GM18870 (cell line): ENCODE data around the gene CERS6.
"Not testable (repeated sequence)": the region's sequence is repeated elsewhere in the genome, so short reads cannot be mapped to it uniquely, and the experiment has no call there.

Experiments used
- ATAC-seq: cut with Tn5 transposase; IDR thresholded peaks from one replicate; pipeline ENCODE4 v1.9.1; 2021; ENCODE audit warnings: moderate library complexity; ENCODE audit not compliant: unreplicated experiment

The CERS6 gene

GRCh38 chr2:168662651-168663208 lies 206.7 kb downstream of the CERS6 start:
- ATAC-seq = no peak

GRCh38 chr2:168663993-168664392 lies 207.9 kb downstream of the CERS6 start:
- no peak for ATAC-seq

DNA sequence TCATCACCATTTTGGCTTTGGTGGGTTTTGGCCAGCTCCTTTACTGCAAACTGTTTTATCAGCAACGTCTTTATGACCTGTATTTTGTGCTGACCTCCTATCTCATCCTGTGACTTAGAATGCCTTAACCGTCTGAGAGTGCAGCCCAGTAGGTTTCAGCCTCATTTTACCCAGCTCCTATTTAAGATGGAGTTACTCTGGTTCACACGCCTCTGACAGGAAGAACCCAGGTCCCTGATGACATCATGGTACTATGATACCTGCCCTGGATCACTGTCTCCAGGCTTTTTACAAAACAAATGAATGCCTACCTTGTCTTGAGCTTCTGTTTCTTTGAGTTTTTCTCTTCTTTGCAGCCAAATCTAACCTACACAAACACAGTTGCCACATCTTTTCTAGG lies 208.6 kb downstream of the CERS6 start:
- not testable (repeated sequence) for ATAC-seq

- no peak for ATAC-seq
Measured at GRCh38 chr2:168666339-168666738, 210.3 kb downstream of the CERS6 start.

GRCh38 chr2:168667156-168667555 lies 211.1 kb downstream of the CERS6 start:
- no peak for ATAC-seq

- no peak for ATAC-seq
Measured at GRCh38 chr2:168669151-168669550, 213.1 kb downstream of the CERS6 start.

GRCh38 chr2:168670478-168670877 lies 214.4 kb downstream of the CERS6 start:
- no peak for ATAC-seq

DNA sequence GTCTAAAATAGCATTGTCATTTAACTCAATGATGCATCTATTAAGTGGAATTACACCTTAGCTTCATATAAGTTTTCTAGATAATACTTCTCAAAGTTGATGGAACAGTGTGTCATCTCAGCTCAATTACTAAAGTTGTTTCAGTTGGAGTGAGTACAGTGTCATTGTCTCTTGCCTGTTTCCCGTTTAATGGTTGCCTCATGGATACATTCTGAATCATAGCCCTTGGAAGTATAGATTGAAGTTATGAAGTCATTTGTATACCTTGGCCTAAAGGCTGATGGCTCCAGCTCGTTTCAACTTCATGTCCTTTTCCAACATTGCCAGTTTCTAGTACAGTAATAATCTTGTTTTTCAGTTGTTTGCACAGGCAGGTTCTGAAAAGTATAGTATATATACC lies 215.9 kb downstream of the CERS6 start:
- ATAC-seq = no peak

DNA sequence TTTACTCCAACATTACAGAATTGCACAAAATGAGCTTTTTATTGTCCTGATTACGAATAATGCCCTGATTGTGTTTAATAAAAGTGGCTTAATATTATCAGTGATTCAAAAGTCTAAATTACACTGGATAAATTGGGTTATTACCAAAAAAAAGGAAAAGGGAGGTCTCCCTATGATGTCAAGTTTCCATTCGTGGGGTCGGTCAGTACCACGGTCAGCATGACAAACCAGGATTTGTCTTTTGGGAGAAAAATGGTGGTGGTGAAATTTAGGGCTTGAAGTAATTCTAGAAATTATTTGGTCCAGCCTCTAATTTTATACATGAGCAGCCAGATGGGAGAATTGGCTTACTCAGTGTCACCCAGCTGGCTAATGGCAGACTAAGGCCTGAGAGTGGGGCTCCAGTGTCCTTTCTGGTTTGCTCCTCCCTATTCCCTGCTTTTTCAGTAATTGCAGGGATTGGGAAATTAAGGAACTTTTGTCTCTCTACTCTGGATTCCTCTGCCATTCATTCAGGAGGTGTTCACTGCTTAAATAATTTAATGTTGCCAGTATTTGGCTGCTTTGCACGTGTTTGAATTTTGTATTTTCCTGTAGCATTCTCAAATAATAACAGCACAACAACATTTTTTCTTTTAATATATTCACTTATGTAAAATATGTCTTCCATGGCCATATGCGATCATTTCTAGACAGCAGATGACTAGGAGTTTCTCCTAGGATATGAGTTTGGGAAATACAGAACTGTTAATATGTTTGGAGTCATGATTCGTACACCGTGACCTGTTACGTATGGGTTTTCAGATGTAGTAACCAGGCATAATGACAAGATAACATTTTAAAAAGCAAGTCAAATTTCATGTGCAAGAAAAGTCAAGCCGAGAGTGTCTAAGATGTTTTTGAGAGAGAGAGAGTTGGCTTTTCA lies 217.5 kb downstream of the CERS6 start:
- ATAC-seq = no peak

GRCh38 chr2:168678153-168678853 lies 222.2 kb downstream of the CERS6 start:
- ATAC-seq = no peak

DNA sequence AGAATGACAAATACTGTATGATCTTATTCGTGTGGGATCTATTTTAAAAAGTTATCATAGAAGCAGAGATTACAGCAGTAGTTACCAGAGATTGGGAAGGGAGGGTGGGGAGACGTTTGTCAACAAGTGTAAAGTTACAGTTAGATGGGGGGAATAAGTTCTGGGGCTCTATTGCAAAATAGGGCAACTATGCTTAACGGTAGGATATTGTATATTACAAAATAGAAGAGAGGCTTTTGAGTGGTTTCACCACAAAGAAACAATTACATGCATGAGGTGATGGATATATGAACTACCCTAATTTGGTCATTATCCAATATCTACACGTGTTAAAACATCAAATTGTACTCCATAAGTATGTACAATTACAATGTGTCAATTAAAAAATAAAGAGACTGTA lies 223.0 kb downstream of the CERS6 start:
- no peak for ATAC-seq

DNA sequence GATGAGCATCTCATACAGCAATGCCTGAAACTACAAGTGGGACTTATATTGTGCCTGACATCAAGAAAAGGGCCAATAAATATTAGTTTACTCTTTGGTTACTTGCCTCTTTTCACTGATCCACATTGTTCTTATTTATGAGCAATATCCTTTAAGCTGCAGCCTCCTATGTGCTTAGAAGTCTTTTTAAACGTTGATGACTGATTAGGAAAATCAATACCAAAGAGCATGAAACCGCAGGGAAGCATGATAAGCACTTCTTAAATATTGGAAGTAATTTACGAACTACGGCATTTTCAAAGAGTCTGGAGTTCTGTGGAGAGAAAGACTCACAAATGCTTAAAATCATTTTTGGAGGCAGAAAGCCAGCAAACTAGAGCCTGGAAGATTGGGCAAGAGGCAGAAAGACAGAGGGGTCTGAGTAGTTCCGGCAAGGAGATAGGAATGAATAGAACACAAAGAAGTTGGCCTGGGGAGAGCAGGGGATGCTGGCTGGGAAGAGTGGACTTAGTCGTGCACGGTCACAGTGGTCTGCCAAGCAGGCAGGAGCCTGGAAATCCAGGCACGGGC lies 223.8 kb downstream of the CERS6 start:
- no peak for ATAC-seq

GRCh38 chr2:168683996-168684395 lies 227.9 kb downstream of the CERS6 start:
- ATAC-seq = no peak

DNA sequence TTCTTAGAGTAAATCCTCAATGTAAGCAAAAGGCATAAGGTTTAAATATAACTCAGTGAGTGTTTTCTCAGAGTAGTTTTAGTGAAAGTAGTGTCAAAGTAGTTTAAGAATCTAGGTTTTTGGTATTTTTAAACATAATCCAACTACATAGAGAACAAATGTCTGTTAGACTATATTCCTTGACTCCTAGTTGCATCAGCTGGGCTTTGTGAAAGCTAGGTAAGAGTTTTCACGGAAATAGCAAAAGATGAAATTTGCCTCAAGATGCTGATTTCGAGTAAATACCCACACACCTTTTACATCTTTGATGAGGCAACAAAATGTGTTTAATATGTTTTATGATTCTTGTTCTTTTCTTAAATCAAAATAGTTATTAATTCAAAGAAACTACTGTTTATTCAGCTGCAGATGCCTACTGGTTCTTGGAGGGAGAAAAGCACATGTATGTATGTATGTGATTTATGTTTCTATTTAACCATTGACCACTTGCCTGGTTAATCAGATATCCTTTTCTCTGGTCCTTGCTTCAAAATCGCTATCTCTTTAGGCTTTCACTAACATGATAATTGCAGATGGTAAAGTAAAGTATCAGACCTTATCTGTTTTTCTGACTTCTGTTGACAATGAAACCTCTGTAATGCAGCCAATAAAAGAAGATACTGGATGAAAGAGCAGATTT lies 229.0 kb downstream of the CERS6 start:
- no peak for ATAC-seq

GRCh38 chr2:168685600-168686451 lies 229.8 kb downstream of the CERS6 start:
- ATAC-seq = no peak

GRCh38 chr2:168686452-168687191 lies 230.6 kb downstream of the CERS6 start:
- ATAC-seq = no peak

- ATAC-seq = no peak
Measured at GRCh38 chr2:168687314-168687713, 231.2 kb downstream of the CERS6 start.

DNA sequence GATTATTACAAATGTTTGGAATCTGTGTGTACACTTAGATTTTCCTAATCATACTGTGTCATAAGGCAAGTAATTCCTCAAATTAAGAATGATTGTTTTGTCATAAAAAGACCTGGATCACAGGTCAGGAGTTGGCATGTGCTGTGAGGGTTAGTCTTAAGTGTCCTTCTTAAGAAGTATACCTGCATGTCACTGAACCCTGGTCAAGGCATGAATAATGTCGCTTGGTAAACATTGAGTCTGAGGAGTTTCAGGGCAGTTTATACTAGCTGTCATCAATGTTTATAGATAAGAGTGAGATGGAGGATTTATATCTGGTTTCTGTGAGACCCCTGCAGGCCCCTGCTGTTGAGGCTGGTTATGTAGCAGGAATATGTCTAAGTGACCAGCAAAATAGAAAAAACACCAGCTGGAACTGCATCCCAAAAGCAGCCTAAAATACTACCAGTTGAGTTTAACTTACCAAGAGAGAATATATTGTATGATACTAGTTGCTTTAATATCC lies 234.4 kb downstream of the CERS6 start:
- no peak for ATAC-seq

GRCh38 chr2:168691221-168691620 lies 235.1 kb downstream of the CERS6 start:
- no peak for ATAC-seq
